Panc1 (cell line): ENCODE data around the gene SPTBN1. TPM values are rescaled to one million over a fixed set of nuclear protein-coding genes. Genes with fewer than 3 reads are reported as not detected.

Experiments used
- ATAC-seq: fragments of 200-7000 bp; cut with Tn5 transposase; 2 replicates; pipeline ENCODE4 v1.9.1; 2020; ENCODE audit warnings: mild to moderate bottlenecking, moderate library complexity
- BruUV-seq: library from RNA; stranded (reverse); fragments of 400-500 nt; replicated peaks from 2 replicates; lab custom pipeline; 2021; lab: Mats Ljungman, UMichigan
- CTCF ChIA-PET: fragments of 300-600 bp; sonication (Branson Sonifier 250); formaldehyde crosslinking; loops from one replicate; lab custom pipeline; 2022; ENCODE audit warnings: antibody characterized with exemption; lab: Charles Lee
- POLR2A ChIA-PET: fragments of 300-600 bp; sonication (Branson Sonifier 250); formaldehyde crosslinking; loops from one replicate; lab custom pipeline; 2022; ENCODE audit warnings: antibody characterized with exemption; lab: Charles Lee
- DNase-seq: peaks from one replicate; pipeline ENCODE4 v3.0.0-alpha.2; 2010; ENCODE audit warnings: low read depth, low spot score
- H3K27ac ChIP-seq: 2 replicates; pipeline ENCODE4 v1.5.1; 2011; ENCODE audit warnings: mild to moderate bottlenecking, low read length, inconsistent platforms
- H3K27me3 ChIP-seq: fragments of 200-500 bp; sonication (Bioruptor generic); 2 replicates; pipeline ENCODE4 v1.6.0; 2014; ENCODE audit warnings: low read length, inconsistent platforms; ENCODE audit not compliant: control insufficient read depth, insufficient read depth
- H3K36me3 ChIP-seq: fragments of 200-500 bp; sonication (Bioruptor generic); 2 replicates; pipeline ENCODE4 v1.5.1; 2014; ENCODE audit warnings: inconsistent platforms, mild to moderate bottlenecking, low read length, moderate library complexity; ENCODE audit not compliant: control insufficient read depth, insufficient read depth
- H3K4me1 ChIP-seq: 2 replicates; pipeline ENCODE4 v1.5.1; 2011; ENCODE audit warnings: inconsistent platforms, mild to moderate bottlenecking, low read length, moderate library complexity; ENCODE audit not compliant: control insufficient read depth, insufficient read depth
- H3K4me3 ChIP-seq, 2 experiments: 2 replicates each; pipeline ENCODE4 v1.5.1; 2011 to 2012; ENCODE audit warnings: low read depth in 2 of 2, low read length in 2 of 2, mild to moderate bottlenecking in 2 of 2, inconsistent platforms in 1 of 2, moderate library complexity in 1 of 2
- H3K9me3 ChIP-seq: fragments of 200-500 bp; sonication (Bioruptor generic); 2 replicates; pipeline ENCODE4 v1.5.1; 2014; ENCODE audit warnings: low read depth, mild to moderate bottlenecking, inconsistent platforms, low read length, moderate library complexity; ENCODE audit not compliant: control insufficient read depth, insufficient read depth
- CTCF ChIP-seq: fragments of 450-650 bp; IDR thresholded peaks from 2 replicates; pipeline ENCODE4 v1.5.1; 2017; ENCODE audit warnings: mild to moderate bottlenecking
- POLR2AphosphoS5 ChIP-seq: IDR thresholded peaks from 2 replicates; pipeline ENCODE4 v1.6.1; 2012; ENCODE audit warnings: mild to moderate bottlenecking, low read depth, low read length, moderate library complexity
- REST ChIP-seq, 2 experiments: IDR thresholded peaks; 2 replicates each; pipeline ENCODE4 v1.6.1; 2011 to 2012; ENCODE audit warnings: low read depth in 2 of 2, control low read depth in 1 of 2, low read length in 1 of 2, mild to moderate bottlenecking in 1 of 2, moderate library complexity in 1 of 2; ENCODE audit not compliant: insufficient read depth in 1 of 2
- SIN3A ChIP-seq: IDR thresholded peaks from 2 replicates; pipeline ENCODE4 v1.6.1; 2012; ENCODE audit warnings: low read depth, mild to moderate bottlenecking, low read length, moderate library complexity, borderline replicate concordance; ENCODE audit not compliant: insufficient read depth
- TCF7L2 ChIP-seq: IDR thresholded peaks from 2 replicates; pipeline ENCODE4 v1.6.1; 2011; ENCODE audit warnings: mild to moderate bottlenecking, low read depth, low read length, inconsistent platforms
- in situ Hi-C: cut with HindIII; loops from 2 replicates; pipeline ENCODE4 v1.10.0; 2016; ENCODE audit warnings: low sequenced_read_pairs, low pct_unique_long_range_greater_than_20kb
- intact Hi-C: fragments of 100-400 bp; cut with micrococcal nuclease; formaldehyde crosslinking; loops from one replicate; pipeline ENCODE4 v1.10.0; 2022; ENCODE audit not compliant: unreplicated experiment
- total RNA-seq: library from RNA; stranded (reverse); gene quantifications from one replicate; pipeline ENCODE4 v1.2.1, GENCODE V29; 2021; ENCODE audit not compliant: unreplicated experiment

SPTBN1 gene
- total RNA-seq, 1 experiment from 2014 or later: 169 TPM

GRCh38 chr2:54585136-54585733 is 129.1 kb downstream of the SPTBN1 start:
- ChIA-PET POLR2A (no interaction called here), CTCF (no interaction called here)
- no peak overlapping the region for H3K27ac ChIP-seq
- H3K27me3 ChIP-seq: no peaks in the 10 kb centered on the region
- intact Hi-C loops (no loop called here), in situ Hi-C loops (no loop called here)
- TF ChIP-seq CTCF (no peak), REST (IDR thresholded peaks at IDR 0.05; ENCODE audit: insufficient read depth in 1 of 2, low read depth in 2 of 2, low read length in 1 of 2) (no peak)
- H3K4me1 ChIP-seq: peaks cover 51% of the 10 kb centered on the region
- H3K36me3 ChIP-seq: no peaks in the 10 kb centered on the region
- no peak overlapping the region for H3K4me3 ChIP-seq
- no peak for DNase-seq
- H3K9me3 ChIP-seq: no peaks in the 10 kb centered on the region
- no peak for ATAC-seq
- no TSS peak for BruUV-seq

- Histone ChIP-seq H3K36me3 (no peaks in the 10 kb centered on the region), H3K27me3 (no peaks in the 10 kb centered on the region), H3K9me3 (no peaks in the 10 kb centered on the region), H3K4me1 (peaks cover 50% of the 10 kb centered on the region), H3K4me3 (no peak overlapping the region), H3K27ac (no peak overlapping the region)
- CTCF ChIA-PET: no interaction called here
- no peak for TF ChIP-seq TCF7L2
- TF ChIP-seq REST (IDR thresholded peaks at IDR 0.05; ENCODE audit: insufficient read depth in 1 of 2, low read depth in 2 of 2, low read length in 1 of 2): no peak
- no peak for TF ChIP-seq SIN3A
- TF ChIP-seq POLR2AphosphoS5: no peak
- TF ChIP-seq CTCF: no peak
- intact Hi-C loops: no loop called here
- ATAC-seq (no peak), DNase-seq (no peak)
- POLR2A ChIA-PET: no interaction called here
- in situ Hi-C loops: no loop called here
- no TSS peak for BruUV-seq
Measured at GRCh38 chr2:54586062-54586461, 129.9 kb downstream of the SPTBN1 start.
